Suppressor macrophage treated with lipopolysaccharide for 1 hour (primary cell): ENCODE measurements around the gene GPRC5D.

ENCODE experiments used
- DNase-seq, 3 donors: peaks; one replicate each; pipeline ENCODE4 v3.0.0-alpha.2; 2020 to 2022

Gene GPRC5D

DNA sequence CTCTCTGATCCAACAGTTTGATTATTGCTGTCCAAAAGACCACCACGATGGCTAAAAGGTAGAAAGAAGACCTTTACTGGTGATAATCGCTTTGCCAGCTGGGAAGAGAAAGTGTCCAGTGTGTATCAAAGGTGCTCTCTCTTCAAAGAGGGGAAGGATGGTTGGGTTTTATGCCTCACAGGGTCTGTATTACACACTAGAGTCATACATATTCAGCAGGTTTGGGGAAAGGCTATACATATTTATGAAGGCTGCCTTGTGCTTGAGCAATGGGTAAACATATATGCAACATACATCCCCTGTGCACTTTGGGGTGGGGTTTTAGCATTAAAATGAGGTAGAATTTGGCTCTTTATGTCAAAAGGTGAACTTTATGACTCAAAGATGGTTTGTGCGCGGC is 18.2 kb downstream of the GPRC5D start:
- DNase-seq, result no peak

DNA sequence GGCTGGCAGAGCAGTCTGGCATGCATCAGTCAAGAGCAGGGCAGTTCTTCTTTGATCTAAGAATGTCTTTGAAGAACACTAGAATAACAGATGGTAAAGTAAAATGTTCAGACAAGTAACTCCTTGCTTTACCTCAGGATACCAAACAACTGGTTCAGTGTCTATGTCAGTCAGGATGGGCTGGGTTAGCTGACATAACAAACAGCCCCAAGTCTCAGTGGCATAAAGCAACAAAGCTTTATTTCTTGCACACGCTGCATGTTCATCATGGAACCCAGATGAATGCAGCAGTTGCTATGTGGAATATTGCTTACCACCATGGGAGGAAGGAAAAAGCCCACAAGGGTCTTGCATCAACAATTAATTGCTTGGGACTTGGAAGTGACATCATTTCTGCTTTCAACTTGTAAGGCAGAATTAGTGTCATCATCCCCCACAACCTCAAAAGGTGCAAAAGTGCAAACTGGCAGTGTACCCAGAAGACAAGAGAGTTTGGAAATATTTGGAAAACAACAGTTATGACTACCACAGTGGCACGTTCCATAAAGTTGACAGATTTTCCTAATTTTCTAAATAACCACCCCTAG is 21.2 kb downstream of the GPRC5D start:
- DNase-seq, result peak; percentile 24 to 36 (median 35)

DNA sequence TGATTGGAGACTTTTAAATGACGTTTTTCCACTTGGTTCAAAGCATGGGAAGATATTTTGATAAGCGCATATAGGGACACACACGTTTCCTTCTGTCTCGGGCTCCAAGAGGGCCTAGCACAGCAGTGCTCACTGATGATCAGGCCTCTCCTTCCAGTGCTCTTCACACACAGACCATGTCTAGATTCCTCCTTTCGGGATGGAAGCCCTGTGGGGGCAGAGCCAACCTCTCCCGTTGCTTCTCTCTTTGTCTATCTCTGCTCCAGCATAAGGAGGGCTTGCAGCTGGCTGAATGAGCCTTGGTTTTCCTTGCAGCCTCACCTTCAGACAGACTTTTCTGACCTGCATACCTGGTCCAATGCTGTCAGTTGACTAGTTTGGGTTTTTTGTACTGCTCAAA is 22.3 kb downstream of the GPRC5D start:
- DNase-seq, result no peak

DNA sequence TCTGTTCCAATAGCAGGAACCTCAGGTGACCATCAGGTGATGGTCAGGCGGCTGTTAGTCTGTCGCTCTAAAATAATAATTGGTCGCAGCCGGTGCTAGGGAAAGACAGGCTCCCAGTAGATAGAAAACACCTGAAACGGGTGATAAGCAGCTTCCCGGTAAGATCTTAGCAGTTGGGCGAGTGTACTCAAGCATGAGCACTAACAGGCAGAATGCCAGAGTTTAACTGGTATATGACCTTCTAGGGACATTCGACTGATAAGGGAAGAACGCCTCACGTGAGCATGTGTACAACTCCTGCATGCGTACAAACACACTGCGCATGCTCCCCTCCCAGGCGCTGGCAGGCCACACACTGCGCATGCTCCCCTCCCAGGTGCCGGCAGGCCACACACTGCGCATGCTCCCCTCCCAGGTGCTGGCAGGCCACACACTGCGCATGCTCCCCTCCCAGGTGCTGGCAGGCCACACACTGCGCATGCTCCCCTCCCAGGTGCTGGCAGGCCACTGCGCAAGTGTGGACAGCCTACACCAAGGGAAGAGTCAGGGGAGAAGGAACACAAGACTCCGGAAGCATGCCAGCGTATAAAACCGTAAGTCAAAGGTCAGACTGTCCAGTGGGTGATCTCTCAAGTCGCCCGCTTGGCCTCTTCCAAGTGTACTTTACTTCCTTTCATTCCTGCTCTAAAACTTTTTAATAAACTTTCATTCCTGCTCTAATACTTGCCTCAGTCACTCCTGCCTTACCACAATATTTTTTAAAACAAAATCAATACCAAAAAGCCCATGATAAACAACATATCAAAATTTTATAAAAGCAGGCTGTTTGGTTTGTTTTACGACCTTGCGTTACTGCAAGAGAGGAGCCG is 24.5 kb downstream of the GPRC5D start:
- DNase-seq, result peak in 2 of 3 donors; percentile 46 to 61

DNA sequence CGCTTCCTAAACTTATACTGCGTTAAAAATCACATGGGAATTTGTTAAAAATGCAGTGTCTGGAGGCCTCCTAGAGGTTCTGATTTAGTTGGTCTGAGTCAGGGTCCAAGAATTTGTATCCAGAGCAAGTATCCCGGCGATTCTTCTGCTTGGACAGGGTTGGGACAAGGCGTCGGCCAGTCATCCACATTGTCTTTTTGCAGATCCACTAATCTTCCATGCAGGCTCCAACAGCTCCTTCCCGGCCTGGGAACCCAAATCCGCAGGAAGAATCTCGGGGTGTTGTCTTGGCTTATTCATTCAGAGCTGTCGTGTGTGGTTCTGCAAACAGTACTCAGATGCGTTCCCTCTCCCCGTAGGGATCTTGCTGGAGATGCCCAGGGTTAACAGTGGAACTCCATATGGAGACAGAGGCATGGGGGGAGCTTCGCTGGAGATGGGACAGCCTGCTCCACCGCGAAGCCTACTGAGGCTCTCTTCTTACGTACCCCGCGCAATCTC is 25.3 kb downstream of the GPRC5D start:
- DNase-seq, result no peak

DNA sequence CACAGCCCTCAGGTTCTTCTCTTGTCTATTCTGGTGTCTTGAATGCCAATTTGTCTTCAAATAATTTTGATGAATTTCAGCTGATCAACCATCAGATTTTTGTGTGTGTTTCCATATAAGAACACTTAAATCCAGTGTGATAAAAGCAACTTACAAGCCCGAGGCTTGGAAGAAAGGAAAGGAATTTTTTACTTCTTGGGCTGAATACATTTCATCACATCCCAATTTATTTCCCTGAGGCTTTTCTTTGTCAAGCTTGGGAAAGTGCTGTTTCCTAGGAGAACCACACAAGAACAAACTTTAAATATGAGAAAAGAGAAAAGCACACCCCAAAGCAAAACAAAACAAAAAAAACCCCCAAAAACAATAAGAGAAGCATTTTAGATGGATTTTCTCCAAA is 26.6 kb downstream of the GPRC5D start:
- DNase-seq, result no peak

DNA sequence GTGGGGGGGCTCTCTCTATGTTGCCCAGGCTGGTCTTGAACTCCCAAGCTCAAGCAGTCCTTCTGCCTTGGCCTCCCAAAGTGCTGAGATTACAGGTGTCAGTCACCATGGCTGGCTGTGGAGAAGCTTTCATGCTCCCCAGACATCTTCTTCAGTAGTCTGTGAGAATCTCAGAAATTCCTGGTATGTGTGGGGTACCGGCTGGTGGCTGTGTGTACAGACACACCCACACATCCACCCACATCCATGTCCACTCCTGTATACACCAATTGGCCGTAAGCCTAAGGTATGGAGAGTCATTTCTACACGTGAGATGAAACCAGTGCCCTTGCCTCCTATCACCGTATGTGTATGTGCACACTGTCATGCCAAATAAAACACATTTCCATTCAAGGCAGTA is 27.8 kb downstream of the GPRC5D start:
- no peak for DNase-seq

DNA sequence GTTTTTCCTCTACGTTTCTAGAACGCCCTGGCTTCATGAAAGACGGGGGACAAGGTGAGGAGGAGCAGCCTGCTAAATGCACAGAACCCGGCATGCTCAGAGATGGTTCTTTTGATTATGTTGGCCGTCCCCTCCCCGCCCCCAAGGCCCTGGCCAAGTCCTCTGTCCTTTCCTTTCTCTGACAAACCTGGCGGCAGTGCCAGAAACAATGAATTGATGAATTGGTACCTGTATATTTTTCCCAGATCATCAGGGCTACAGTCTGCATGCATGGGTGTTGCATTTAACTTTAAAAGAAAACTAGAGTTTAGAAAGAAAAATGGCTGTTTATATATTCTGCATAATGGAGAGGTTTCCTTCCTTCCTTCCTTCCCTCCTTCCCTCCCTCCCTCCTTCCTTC is 29.0 kb downstream of the GPRC5D start:
- DNase-seq, result no peak

DNA sequence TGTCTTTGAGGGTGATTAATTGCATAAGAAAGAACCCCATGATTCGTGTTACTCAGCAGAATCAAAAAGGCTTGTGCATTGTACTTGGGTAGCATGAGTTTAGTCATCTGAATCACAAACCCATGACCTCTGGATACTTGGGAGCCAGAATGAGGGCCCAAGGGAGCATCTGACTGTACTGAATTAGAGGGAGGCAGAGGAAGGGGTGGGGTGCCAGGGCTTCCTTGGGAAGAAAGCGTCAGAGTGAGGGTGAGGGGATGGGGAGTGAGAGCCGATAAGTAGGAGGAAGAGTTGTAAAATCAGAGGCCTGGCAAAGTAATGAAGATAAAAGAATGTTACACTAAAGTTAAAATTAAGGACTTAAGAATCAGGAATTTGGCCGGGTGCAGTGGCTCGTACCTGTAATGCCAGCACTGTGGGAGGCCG is 29.8 kb downstream of the GPRC5D start:
- peak; percentile 78 to 84 (median 83) for DNase-seq

DNA sequence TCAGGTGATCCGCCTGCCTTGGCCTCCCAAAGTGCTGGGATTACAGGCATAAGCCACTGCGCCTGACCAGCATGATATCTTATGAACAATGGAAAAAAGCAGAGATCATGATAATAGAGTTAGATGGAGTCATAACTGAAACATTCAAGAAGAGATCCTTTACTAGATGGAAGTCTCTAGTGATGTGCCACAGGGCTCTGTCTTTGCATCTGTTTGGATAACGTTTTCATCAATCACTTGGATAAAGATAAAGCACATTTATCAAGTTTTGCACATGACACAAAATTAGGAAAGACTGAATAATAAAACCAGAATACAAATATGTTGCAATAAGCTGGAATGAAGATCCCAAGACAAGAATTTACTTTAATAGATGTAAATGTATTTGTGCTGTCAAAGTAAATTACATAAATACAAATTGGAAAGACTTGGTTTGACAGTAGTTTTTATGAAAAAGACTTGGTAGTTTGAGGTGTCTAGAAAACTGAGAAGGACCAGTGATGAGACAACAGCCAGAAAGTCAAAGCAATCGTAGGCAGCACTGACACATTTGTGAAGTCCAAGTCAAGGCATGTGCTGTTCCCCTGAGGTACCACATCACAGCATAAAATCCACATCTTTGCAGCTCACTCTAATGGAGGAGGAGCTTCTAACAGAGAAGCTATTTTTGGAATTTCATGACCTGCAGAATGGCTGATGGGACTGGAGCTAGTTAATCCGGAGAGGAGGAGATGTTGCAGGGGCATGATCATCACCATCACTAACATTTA is 32.1 kb downstream of the GPRC5D start:
- no peak for DNase-seq

DNA sequence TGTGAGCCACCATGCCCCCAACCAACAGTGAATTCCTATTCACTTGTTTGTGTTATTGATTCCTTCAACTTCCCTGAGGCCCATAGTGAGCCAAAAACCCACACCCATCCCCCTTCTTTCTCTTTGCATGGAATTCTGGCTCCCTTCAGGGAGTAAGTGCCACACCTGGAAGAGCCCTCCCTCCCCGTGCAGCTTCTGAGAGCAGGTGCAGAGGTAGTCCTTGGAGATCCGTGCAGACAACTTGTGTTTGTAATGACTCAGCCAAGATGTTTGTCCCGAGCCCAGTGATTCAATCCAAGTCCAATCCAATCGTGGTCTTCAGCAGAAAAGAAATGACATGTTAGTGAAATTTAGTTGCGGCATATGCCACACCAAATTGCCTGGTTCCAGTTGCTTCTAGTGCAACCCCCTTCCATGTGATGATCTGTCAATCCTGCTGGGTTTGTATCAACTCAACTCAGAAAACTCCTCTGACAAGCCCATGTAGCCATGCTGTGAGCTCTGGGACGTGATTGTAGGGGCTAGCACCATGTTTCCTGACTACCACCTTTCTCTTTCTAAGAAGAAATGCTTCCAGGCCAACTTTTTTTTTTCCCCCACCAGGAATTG is 33.1 kb downstream of the GPRC5D start:
- DNase-seq, result no peak

DNA sequence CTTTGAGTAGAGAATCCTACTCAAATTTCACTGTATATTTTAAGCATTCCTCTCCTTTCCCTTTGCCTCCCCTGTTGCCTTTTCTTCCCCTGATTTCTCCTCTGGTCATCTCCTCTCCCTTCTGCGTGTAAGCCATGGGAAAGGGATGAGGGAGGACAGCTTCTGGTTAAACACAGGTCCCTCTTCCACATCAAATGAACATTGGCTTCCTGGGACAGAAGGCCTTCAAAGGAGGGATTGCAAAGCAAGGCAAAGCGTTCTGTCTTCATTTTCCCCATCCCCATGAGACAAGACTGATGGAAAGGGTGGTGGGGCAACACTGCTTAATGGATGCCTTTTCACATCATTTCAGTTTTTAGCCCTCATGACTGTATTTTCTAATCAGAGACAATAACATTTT is 34.5 kb downstream of the GPRC5D start:
- DNase-seq, result no peak

DNA sequence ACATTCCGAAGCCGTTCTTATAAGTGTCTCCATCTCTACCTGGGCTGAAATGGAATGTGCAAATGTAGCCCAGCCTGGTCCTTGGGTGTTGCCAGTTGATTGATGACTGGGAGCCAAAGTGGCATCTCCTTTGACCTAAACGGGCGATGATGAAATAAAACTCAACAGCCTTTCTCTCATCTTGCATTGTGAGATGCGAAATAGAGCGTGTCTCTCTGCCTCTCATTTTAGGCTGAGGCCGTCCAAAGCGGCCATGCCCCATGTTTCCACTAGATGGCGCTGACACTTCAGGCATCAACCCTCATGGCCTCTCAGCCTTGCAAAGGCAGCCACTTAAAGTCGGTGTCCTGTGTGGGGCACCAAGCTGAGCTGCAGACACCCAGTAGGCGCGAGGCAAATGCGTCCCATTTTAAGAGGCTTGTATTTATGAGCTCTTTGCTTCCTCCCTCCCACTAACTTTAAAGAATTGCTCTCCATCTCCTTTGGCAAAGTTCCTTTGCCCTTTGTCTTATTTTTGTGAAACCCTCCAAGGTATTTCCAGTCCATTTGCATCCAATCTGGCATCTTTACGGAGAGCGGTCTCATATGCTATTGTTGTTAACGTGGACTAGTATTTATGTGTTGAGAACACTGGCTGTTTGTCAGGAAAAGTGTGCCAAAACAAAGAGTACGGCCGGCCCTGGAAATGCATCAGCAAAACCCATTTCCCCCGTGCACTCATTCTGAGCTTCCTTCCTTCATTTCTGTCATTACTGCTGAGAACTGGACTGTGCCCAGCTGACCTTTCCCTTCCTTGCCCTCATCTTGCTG is 35.6 kb downstream of the GPRC5D start:
- DNase-seq, result peak; percentile 86 to 92 (median 88)

DNA sequence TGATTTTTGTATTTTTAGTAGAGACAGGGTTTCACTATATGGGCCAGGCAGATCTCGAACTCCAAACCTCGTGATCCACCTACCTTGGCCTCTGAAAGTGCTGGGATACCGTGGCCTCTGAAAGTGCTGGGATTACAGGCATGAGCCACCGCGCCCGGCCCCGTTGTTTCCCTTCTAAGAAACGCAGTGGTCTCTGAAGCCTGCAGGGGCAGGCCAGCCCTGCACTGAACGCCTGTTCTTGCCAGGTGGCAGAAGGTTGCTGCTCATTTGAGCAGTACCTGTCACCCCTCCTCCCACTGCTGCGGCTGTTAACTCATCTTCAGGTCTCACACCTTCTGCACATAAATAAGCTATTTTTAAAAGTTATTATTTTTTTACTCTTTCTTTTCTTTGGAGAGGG is 36.3 kb downstream of the GPRC5D start:
- no peak for DNase-seq

DNA sequence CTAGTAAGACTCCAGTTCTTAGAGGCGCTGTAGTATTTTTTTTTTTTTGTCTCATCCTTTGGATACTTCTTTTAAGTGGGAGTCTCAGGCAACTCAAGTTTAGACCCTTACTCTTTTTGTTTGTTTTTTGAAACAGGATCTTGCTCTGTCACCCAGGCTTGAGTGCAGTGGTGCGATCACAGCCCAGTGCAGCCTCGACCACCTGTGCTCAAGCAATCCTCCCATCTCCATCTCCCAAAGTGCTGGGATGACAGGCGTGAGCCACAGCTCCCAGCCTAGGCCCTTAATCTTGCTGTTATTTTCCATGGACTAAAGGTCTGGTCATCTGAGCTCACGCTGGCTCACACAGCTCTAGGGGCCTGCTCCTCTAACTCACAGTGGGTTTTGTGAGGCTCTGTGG is 39.3 kb downstream of the GPRC5D start:
- no peak for DNase-seq

DNA sequence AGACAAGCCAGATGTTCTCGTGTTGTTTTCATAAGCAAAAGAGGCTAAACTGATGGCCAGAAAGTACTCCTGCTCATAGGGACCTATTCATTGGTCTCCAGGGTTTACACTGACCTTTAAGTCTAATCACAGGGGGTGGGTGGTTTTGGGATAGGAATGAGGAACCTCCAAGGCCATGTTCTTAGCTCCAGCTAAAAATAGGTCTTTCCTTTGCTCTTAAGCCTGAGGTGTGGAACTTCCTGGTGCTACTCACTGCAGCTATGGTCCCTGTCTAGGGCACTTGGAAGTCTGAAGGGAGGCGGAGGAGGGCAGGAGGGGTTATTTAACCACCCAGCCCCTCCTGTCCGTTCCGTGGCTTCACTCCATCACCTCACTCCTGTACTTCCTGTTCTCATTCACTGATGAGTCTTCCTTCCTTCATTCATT is 42.0 kb downstream of the GPRC5D start:
- peak; percentile 36 to 50 (median 40) for DNase-seq

DNA sequence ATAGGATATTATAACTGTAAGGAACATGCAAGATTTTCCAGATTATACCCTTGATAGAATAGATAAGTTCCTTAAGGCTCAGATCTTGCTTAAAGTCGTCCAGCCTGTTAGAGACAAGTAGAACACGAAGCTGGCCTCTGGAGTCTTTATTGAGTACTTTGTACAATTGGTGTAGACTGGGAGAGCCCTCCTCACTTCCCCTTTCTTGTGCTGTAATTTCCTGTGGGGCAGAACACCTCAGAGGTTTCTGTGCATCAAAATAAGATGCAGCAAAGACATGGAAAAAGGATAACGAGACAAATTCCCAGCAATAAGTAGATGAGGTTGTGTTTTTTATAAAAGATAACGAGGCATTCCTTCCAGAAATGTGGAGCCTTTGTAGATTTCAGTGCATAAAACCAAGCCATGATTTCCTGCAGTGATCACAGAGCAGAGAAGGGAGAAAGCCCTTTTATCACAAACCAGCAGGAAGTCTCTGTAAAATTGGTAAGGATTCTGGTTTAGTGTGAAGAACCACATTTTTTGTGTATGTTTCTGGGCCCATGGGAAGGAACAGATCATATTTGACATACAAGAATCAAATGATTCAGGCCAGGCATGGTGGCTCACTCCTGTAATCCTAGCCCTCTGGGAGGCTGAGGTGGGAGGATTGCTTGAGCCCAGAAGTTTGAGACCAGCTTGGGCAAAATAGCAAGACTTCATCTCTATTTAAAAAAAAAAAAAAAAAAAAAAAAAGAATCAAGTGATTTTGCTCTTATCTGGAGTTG is 42.6 kb downstream of the GPRC5D start:
- DNase-seq, result no peak

DNA sequence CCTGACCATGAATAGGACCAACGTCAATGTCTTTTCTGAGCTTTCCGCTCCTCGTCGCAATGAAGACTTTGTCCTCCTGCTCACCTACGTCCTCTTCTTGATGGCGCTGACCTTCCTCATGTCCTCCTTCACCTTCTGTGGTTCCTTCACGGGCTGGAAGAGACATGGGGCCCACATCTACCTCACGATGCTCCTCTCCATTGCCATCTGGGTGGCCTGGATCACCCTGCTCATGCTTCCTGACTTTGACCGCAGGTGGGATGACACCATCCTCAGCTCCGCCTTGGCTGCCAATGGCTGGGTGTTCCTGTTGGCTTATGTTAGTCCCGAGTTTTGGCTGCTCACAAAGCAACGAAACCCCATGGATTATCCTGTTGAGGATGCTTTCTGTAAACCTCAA is 43.3 kb downstream of the GPRC5D start:
- DNase-seq, result no peak

DNA sequence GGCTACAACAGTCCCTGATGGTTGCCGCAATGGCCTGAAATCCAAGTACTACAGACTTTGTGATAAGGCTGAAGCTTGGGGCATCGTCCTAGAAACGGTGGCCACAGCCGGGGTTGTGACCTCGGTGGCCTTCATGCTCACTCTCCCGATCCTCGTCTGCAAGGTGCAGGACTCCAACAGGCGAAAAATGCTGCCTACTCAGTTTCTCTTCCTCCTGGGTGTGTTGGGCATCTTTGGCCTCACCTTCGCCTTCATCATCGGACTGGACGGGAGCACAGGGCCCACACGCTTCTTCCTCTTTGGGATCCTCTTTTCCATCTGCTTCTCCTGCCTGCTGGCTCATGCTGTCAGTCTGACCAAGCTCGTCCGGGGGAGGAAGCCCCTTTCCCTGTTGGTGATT is 43.7 kb downstream of the GPRC5D start:
- DNase-seq, result no peak

DNA sequence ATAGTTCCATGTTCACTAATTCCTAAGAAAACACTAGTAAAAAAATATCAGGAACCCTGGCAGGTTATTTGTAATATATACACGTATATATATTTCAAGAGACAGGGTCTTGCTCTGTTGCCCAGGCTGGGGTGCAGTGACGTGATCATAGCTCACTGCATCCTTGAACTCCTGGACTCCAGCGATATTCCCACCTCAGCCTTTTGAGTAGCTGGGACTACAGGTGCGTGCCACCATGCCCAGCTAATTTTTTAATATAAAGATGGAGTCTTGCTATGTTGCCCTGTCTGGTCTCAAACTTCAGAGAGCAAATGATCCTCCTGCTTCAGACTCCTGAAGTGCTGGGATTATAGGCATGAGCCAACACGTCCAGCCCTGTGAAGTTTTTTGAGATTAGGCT is 44.4 kb downstream of the GPRC5D start:
- no peak for DNase-seq
